ENCODE measurements around the gene LETM1. TPM values are rescaled to one million over a fixed set of nuclear protein-coding genes. Genes with fewer than 3 reads are reported as not detected.

LETM1 gene
- total and polyA plus RNA-seq, 4 donors = 12.2 to 46.9 (median 24.1) TPM

DNA sequence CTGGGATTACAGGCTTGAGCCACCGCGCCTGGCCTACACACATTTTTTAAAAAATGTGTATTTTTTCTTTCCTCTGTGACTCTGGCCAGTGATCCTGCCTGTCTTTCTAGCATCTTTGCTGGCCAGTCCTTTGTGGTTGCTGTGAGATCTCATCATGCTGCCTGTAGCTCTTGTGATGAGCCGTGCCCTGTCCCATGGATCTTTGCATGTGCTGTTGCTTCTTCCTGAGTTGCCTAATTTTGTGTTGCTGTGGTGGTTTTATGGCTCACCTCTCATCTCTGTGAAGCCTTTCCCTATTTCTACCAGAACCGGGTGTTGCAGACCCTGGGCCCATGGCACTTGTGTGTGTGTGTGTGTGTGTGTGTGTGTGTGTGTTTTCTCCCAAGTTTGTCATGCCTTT is 23.5 kb upstream of the LETM1 start:
- no peak for DNase-seq (ENCODE audit: low spot score)
- Histone ChIP-seq H3K27ac (ENCODE audit: low read depth in 1 of 2, low read length in 2 of 2) (no peak overlapping the region), H3K27me3 (ENCODE audit: control insufficient read depth in 4 of 4, insufficient read depth in 4 of 4, low read length in 3 of 4) (no peaks in the 10 kb centered on the region), H3K9me3 (ENCODE audit: control insufficient read depth in 4 of 4, low read length in 3 of 4) (no peaks in the 10 kb centered on the region), H3K4me3 (ENCODE audit: low read depth in 1 of 3, low read length in 3 of 3) (no peak overlapping the region), H3K4me1 (ENCODE audit: control insufficient read depth in 4 of 4, insufficient read depth in 4 of 4, low read length in 3 of 4) (peaks cover 2 to 26% (median 17%) of the 10 kb centered on the region in 4 donors), H3K36me3 (ENCODE audit: control insufficient read depth in 4 of 4, insufficient read depth in 3 of 4, low read depth in 1 of 4, low read length in 3 of 4) (no peaks in the 10 kb centered on the region), H3K9ac (ENCODE audit: low read depth in 1 of 2, low read length in 2 of 2) (no peak overlapping the region)
- 94% methylated on average over 4 of the region's 4 CpGs for WGBS
- TF ChIP-seq RAD21 (IDR thresholded peaks at IDR 0.05) = no peak
- TF ChIP-seq NR2F2 (IDR thresholded peaks at IDR 0.05) = no peak
- no peak for TF ChIP-seq HNF4G (IDR thresholded peaks at IDR 0.05)
- TF ChIP-seq ZBTB33 (IDR thresholded peaks at IDR 0.05) = no peak
- TF ChIP-seq TAF1 (conservative IDR thresholded peaks at IDR 0.05) = no peak
- TF ChIP-seq, protein P1, sequence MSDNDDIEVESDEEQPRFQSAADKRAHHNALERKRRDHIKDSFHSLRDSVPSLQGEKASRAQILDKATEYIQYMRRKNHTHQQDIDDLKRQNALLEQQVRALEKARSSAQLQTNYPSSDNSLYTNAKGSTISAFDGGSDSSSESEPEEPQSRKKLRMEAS (IDR thresholded peaks at IDR 0.05) = no peak
- no peak for TF ChIP-seq ATF3 (IDR thresholded peaks at IDR 0.05)
- no peak for TF ChIP-seq YY1 (IDR thresholded peaks at IDR 0.05)
- no peak for TF ChIP-seq SP1 (IDR thresholded peaks at IDR 0.05)
- TF ChIP-seq FOXA1 (IDR thresholded peaks at IDR 0.05) = no peak
- TF ChIP-seq GABPA (IDR thresholded peaks at IDR 0.05 in 1 of 2, conservative IDR thresholded peaks at IDR 0.05 in 1 of 2) = no peak
- TF ChIP-seq FOXA2 (IDR thresholded peaks at IDR 0.05) = no peak
- TF ChIP-seq, protein P2, sequence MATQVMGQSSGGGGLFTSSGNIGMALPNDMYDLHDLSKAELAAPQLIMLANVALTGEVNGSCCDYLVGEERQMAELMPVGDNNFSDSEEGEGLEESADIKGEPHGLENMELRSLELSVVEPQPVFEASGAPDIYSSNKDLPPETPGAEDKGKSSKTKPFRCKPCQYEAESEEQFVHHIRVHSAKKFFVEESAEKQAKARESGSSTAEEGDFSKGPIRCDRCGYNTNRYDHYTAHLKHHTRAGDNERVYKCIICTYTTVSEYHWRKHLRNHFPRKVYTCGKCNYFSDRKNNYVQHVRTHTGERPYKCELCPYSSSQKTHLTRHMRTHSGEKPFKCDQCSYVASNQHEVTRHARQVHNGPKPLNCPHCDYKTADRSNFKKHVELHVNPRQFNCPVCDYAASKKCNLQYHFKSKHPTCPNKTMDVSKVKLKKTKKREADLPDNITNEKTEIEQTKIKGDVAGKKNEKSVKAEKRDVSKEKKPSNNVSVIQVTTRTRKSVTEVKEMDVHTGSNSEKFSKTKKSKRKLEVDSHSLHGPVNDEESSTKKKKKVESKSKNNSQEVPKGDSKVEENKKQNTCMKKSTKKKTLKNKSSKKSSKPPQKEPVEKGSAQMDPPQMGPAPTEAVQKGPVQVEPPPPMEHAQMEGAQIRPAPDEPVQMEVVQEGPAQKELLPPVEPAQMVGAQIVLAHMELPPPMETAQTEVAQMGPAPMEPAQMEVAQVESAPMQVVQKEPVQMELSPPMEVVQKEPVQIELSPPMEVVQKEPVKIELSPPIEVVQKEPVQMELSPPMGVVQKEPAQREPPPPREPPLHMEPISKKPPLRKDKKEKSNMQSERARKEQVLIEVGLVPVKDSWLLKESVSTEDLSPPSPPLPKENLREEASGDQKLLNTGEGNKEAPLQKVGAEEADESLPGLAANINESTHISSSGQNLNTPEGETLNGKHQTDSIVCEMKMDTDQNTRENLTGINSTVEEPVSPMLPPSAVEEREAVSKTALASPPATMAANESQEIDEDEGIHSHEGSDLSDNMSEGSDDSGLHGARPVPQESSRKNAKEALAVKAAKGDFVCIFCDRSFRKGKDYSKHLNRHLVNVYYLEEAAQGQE (IDR thresholded peaks at IDR 0.05) = no peak
- TF ChIP-seq RXRA (IDR thresholded peaks at IDR 0.05) = no peak
- TF ChIP-seq, protein P3, sequence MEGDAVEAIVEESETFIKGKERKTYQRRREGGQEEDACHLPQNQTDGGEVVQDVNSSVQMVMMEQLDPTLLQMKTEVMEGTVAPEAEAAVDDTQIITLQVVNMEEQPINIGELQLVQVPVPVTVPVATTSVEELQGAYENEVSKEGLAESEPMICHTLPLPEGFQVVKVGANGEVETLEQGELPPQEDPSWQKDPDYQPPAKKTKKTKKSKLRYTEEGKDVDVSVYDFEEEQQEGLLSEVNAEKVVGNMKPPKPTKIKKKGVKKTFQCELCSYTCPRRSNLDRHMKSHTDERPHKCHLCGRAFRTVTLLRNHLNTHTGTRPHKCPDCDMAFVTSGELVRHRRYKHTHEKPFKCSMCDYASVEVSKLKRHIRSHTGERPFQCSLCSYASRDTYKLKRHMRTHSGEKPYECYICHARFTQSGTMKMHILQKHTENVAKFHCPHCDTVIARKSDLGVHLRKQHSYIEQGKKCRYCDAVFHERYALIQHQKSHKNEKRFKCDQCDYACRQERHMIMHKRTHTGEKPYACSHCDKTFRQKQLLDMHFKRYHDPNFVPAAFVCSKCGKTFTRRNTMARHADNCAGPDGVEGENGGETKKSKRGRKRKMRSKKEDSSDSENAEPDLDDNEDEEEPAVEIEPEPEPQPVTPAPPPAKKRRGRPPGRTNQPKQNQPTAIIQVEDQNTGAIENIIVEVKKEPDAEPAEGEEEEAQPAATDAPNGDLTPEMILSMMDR (IDR thresholded peaks at IDR 0.05; ENCODE audit: low read depth, low read length, missing input control) = no peak

DNA sequence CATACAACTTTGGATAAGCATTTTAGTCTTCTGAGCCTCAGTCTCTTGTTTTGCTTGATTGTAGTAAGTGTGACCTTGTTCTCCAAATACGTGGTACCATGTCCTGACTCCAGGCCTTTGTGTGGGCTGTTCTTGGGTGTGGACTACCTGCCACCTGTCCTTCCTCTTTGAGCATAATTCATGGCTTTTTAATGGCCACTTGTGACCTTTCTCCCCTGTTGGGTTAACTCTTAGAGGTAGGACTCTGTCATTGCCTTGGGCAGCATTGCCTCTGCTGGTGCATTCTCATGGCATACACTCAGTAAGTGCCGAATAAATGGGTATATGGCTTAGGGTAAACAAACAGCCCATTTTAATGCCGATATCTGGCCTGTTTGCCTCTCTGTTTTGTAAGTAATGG is 18.2 kb upstream of the LETM1 start:
- Histone ChIP-seq H3K27ac (ENCODE audit: low read depth in 1 of 2, low read length in 2 of 2) (no peak overlapping the region), H3K27me3 (ENCODE audit: control insufficient read depth in 4 of 4, insufficient read depth in 4 of 4, low read length in 3 of 4) (no peaks in the 10 kb centered on the region), H3K4me3 (ENCODE audit: low read depth in 1 of 3, low read length in 3 of 3) (no peak overlapping the region), H3K36me3 (ENCODE audit: control insufficient read depth in 4 of 4, insufficient read depth in 3 of 4, low read depth in 1 of 4, low read length in 3 of 4) (no peaks in the 10 kb centered on the region), H3K9me3 (ENCODE audit: control insufficient read depth in 4 of 4, low read length in 3 of 4) (no peaks in the 10 kb centered on the region), H3K9ac (ENCODE audit: low read depth in 1 of 2, low read length in 2 of 2) (no peak overlapping the region), H3K4me1 (ENCODE audit: control insufficient read depth in 4 of 4, insufficient read depth in 4 of 4, low read length in 3 of 4) (peaks cover 7 to 31% (median 23%) of the 10 kb centered on the region in 4 donors)
- no peak for TF ChIP-seq FOXA1 (IDR thresholded peaks at IDR 0.05)
- TF ChIP-seq YY1 (IDR thresholded peaks at IDR 0.05) = no peak
- TF ChIP-seq NR2F2 (IDR thresholded peaks at IDR 0.05) = no peak
- 67% methylated on average over 3 of the region's 3 CpGs for WGBS
- DNase-seq (ENCODE audit: low spot score) = no peak

Measured in liver (tissue), 9 donors.